PC-9 (cell line): ENCODE data around the gene PDE4D. TPM values are rescaled to one million over a fixed set of nuclear protein-coding genes. Genes with fewer than 3 reads are reported as not detected.
"Not testable (repeated sequence)": the region's sequence is repeated elsewhere in the genome, so short reads cannot be mapped to it uniquely, and the experiment has no call there.

Experiments used
- BruUV-seq: library from RNA; stranded (reverse); fragments of 400-500 nt; replicated peaks from 2 replicates; lab custom pipeline; 2021; lab: Mats Ljungman, UMichigan
- CTCF ChIA-PET: fragments of 300-600 bp; sonication (Branson Sonifier 250); formaldehyde crosslinking; loops from one replicate; lab custom pipeline; 2022; ENCODE audit warnings: antibody characterized with exemption; lab: Charles Lee
- POLR2A ChIA-PET: fragments of 300-600 bp; sonication (Branson Sonifier 250); formaldehyde crosslinking; loops from one replicate; lab custom pipeline; 2022; ENCODE audit warnings: antibody characterized with exemption; ENCODE audit not compliant: unreplicated experiment; lab: Charles Lee
- DNase-seq, 2 experiments: peaks; one replicate each; pipeline versions ENCODE4 v3.0.0 to v3.0.0-alpha.2; 2015 to 2022; ENCODE audit warnings: mixed read lengths in 1 of 2
- H2AFZ ChIP-seq: fragments of 200-600 bp; sonication (generic); 2 replicates; pipeline ENCODE4 v1.8.1; 2017; ENCODE audit warnings: antibody characterized with exemption
- H3F3A ChIP-seq: fragments of 200-600 bp; sonication (generic); 2 replicates; pipeline ENCODE4 v1.8.1; 2017; ENCODE audit warnings: antibody characterized with exemption, mild to moderate bottlenecking, low read depth; ENCODE audit not compliant: insufficient read depth
- H3K27ac ChIP-seq: fragments of 200-600 bp; sonication (generic); 2 replicates; pipeline ENCODE4 v1.6.1; 2016; ENCODE audit warnings: mixed run types
- H3K27me3 ChIP-seq: fragments of 200-600 bp; sonication (generic); 2 replicates; pipeline ENCODE4 v1.6.1; 2016; ENCODE audit warnings: low read depth, mixed run types; ENCODE audit not compliant: insufficient read depth
- H3K36me3 ChIP-seq: fragments of 200-600 bp; sonication (generic); 2 replicates; pipeline ENCODE4 v1.6.1; 2016; ENCODE audit warnings: low read depth, mixed run types
- H3K4me1 ChIP-seq: fragments of 200-600 bp; sonication (generic); replicated peaks from 2 replicates; pipeline ENCODE4 v1.6.1; 2016; ENCODE audit warnings: mixed run types; ENCODE audit not compliant: insufficient read depth
- H3K4me2 ChIP-seq: fragments of 200-600 bp; sonication (generic); 2 replicates; pipeline ENCODE4 v1.6.1; 2017; ENCODE audit warnings: mixed run types
- H3K4me3 ChIP-seq: fragments of 200-600 bp; sonication (generic); 2 replicates; pipeline ENCODE4 v1.6.1; 2016; ENCODE audit warnings: mixed run types
- H3K79me2 ChIP-seq: fragments of 200-600 bp; sonication (generic); 2 replicates; pipeline ENCODE4 v1.6.1; 2017; ENCODE audit warnings: low read depth, mixed run types
- H3K9me2 ChIP-seq: fragments of 200-600 bp; sonication (generic); 2 replicates; pipeline ENCODE4 v1.8.1; 2017; ENCODE audit warnings: mild to moderate bottlenecking; ENCODE audit not compliant: insufficient read depth
- H3K9me3 ChIP-seq: fragments of 200-600 bp; sonication (generic); 2 replicates; pipeline ENCODE4 v1.8.1; 2016; ENCODE audit warnings: low read depth; ENCODE audit not compliant: insufficient read depth
- H4K20me1 ChIP-seq: fragments of 200-600 bp; sonication (generic); 2 replicates; pipeline ENCODE4 v1.8.1; 2017; ENCODE audit not compliant: insufficient read depth
- CTCF ChIP-seq: fragments of 200-600 bp; sonication (generic); conservative IDR thresholded peaks from 2 replicates; pipeline ENCODE4 v1.6.1; 2017; ENCODE audit warnings: mixed run types, antibody characterized with exemption, mild to moderate bottlenecking, moderate library complexity
- EZH2 ChIP-seq: fragments of 200-600 bp; sonication (generic); IDR thresholded peaks from 2 replicates; pipeline ENCODE4 v1.8.0; 2017; ENCODE audit warnings: antibody characterized with exemption, low read depth
- intact Hi-C: fragments of 100-400 bp; cut with micrococcal nuclease; formaldehyde crosslinking; loops from one replicate; pipeline ENCODE4 v1.10.0; 2022; ENCODE audit not compliant: unreplicated experiment
- total RNA-seq: library from RNA; stranded (reverse); gene quantifications from 2 replicates; pipeline ENCODE4 v1.2.3, GENCODE V29; 2021

Gene PDE4D
- total RNA-seq, 1 experiment from 2014 or later, result 9.8 TPM

- Histone ChIP-seq H3K79me2 (no peaks in the 10 kb centered on the region), H3K27ac (no peak overlapping the region), H3K9me3 (no peaks in the 10 kb centered on the region), H3F3A (no peaks in the 10 kb centered on the region), H3K4me2 (no peak overlapping the region), H4K20me1 (no peaks in the 10 kb centered on the region), H3K27me3 (no peaks in the 10 kb centered on the region), H3K4me1 (no peaks in the 10 kb centered on the region), H2AFZ (no peak overlapping the region), H3K36me3 (peaks cover 3% of the 10 kb centered on the region; the same call in 1 of the 2 replicates), H3K9me2 (no peaks in the 10 kb centered on the region), H3K4me3 (no peak overlapping the region)
- BruUV-seq, result no TSS peak
- DNase-seq, result no peak
- intact Hi-C loops, result no loop called here
- ChIA-PET CTCF (no interaction called here), POLR2A (no interaction called here)
- TF ChIP-seq EZH2 (no peak), CTCF (no peak)
Measured at GRCh38 chr5:59416451-59416850, 477.1 kb downstream of the PDE4D start.

DNA sequence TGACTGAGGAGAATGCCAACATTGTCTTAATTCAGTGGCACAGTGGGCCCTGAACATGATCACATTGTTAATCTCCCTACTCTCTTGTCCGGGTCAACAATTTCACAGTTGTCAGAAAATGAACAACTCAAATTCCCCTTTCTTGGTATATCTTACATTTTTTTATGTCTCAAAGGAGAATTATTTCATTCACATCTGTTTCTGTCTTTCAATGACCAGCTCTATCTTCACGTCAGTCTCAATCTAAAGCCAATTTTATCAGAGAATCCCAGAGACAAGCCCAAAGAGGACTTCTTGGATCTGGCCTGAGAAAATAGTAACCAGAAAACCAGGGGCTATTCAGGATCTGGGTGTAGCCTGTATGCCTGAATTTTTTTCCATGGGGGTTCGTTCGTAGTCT lies 477.5 kb downstream of the PDE4D start:
- BruUV-seq, result no TSS peak
- H3K4me3 ChIP-seq, result no peak overlapping the region
- CTCF ChIA-PET, result no interaction called here
- no peaks in the 10 kb centered on the region for H3K9me2 ChIP-seq
- H3F3A ChIP-seq, result no peaks in the 10 kb centered on the region
- no peaks in the 10 kb centered on the region for H3K79me2 ChIP-seq
- H3K4me1 ChIP-seq, result no peaks in the 10 kb centered on the region
- H3K4me2 ChIP-seq, result no peak overlapping the region
- no peaks in the 10 kb centered on the region for H4K20me1 ChIP-seq
- no peak overlapping the region for H2AFZ ChIP-seq
- POLR2A ChIA-PET, result no interaction called here
- no peaks in the 10 kb centered on the region for H3K9me3 ChIP-seq
- DNase-seq, result no peak
- TF ChIP-seq CTCF, result no peak
- no peak for TF ChIP-seq EZH2
- no peak overlapping the region for H3K27ac ChIP-seq
- intact Hi-C loops, result no loop called here
- no peaks in the 10 kb centered on the region for H3K27me3 ChIP-seq
- H3K36me3 ChIP-seq, result peaks cover 3% of the 10 kb centered on the region; the same call in 1 of the 2 replicates

DNA sequence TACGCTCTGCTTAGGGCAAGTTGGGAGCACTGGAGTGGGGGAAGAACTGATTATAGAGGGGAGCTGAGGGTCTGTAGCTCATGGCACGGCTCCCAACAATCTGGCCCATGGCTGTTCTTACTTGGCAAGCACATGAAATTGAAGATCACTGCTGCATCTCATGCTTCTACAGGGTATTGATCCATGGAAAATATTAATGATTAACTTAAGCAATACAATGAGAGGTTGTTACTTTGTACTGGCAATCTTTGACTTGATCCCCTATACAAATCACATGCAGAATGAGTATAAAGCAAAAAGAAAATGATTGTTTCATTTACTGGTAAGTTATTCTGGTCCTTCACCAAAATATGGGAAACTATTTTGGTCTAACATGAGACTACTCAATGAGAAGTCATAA lies 481.1 kb downstream of the PDE4D start:
- Histone ChIP-seq H3K4me3 (no peak overlapping the region), H3K4me2 (no peak overlapping the region), H3K9me3 (peaks cover 9% of the 10 kb centered on the region), H3K79me2 (no peaks in the 10 kb centered on the region), H3K27ac (no peak overlapping the region), H2AFZ (no peak overlapping the region), H3K9me2 (no peaks in the 10 kb centered on the region), H3K27me3 (no peaks in the 10 kb centered on the region), H3K4me1 (no peaks in the 10 kb centered on the region), H3K36me3 (no peaks in the 10 kb centered on the region), H4K20me1 (no peaks in the 10 kb centered on the region), H3F3A (no peaks in the 10 kb centered on the region)
- TF ChIP-seq EZH2 (no peak), CTCF (no peak)
- intact Hi-C loops, result no loop called here
- no peak for DNase-seq
- no TSS peak for BruUV-seq
- ChIA-PET POLR2A (no interaction called here), CTCF (interaction anchor here (0.6 kb wide), 1 partner anchor 35 kb away, joined by 3 read pairs; no protein-coding TSS in a partner anchor)

- H3K4me1 ChIP-seq, H3F3A ChIP-seq, H3K27me3 ChIP-seq, BruUV-seq, CTCF ChIA-PET, intact Hi-C loops, POLR2A ChIA-PET, H3K79me2 ChIP-seq, DNase-seq, H3K4me3 ChIP-seq, H3K27ac ChIP-seq, H3K9me2 ChIP-seq, H4K20me1 ChIP-seq, H2AFZ ChIP-seq, H3K4me2 ChIP-seq, H3K36me3 ChIP-seq: not testable (repeated sequence)
- H3K9me3 ChIP-seq, result peaks cover 18% of the 10 kb centered on the region
Measured at GRCh38 chr5:59408997-59409396, 484.5 kb downstream of the PDE4D start.
